Mucosa of descending colon (tissue), 3 donors: ENCODE measurements around the gene RAB4A. TPM values are rescaled to one million over a fixed set of nuclear protein-coding genes. Genes with fewer than 3 reads are reported as not detected.

Experiments used
- ATAC-seq: fragments of 200-7000 bp; cut with Tn5 transposase; one replicate; pipeline ENCODE4 v1.9.1; 2020; ENCODE audit warnings: mild to moderate bottlenecking, moderate library complexity
- DNase-seq, 3 donors: peaks; one replicate each; pipeline ENCODE4 v3.0.0-alpha.2; 2020
- H3K36me3 ChIP-seq: fragments of 200-600 bp; one replicate; pipeline ENCODE4 v1.8.0; 2021; ENCODE audit warnings: low read depth, mild to moderate bottlenecking
- H3K4me1 ChIP-seq: fragments of 200-600 bp; one replicate; pipeline ENCODE4 v1.8.0; 2021; ENCODE audit warnings: low read depth, mild to moderate bottlenecking
- H3K4me3 ChIP-seq: fragments of 200-600 bp; one replicate; pipeline ENCODE4 v1.8.0; 2021; ENCODE audit warnings: mild to moderate bottlenecking
- H3K9me3 ChIP-seq: fragments of 200-600 bp; one replicate; pipeline ENCODE4 v1.8.0; 2021; ENCODE audit warnings: mild to moderate bottlenecking
- CTCF ChIP-seq: fragments of 200-600 bp; IDR thresholded peaks from one replicate; pipeline ENCODE4 v1.8.0; 2022; ENCODE audit warnings: antibody characterized with exemption, mild to moderate bottlenecking
- intact Hi-C, 2 donors: fragments of 100-400 bp; cut with DNase I in 1 of 2; cut with micrococcal nuclease in 1 of 2; formaldehyde crosslinking; loops; one replicate each; pipeline versions ENCODE4 v1.11.0 to v1.11.1; 2022; cut with DNase I, micrococcal nuclease
- total RNA-seq, 3 donors: library from RNA; stranded (reverse); fragmentation: NEBNext Ultra II Directional in 2 of 3; extraction: Animal tissue kit (Norgen Biotek cat#: 25700) in 2 of 3; gene quantifications; one replicate each; pipeline versions ENCODE4 v1.2.1 to v1.2.4, GENCODE V29; 2021 to 2023
- donor health status: DM: no; HTN: no; CAD: no; lungs with moderate emphysema.
- donor health status: DM: no; HTN: no; CAD: no.
- donor health status: DM: no; HTN: yes; CAD: no.

RAB4A gene
- total RNA-seq, 3 donors from 2014 or later, result 84.3 to 94.6 (median 88.0) TPM

GRCh38 chr1:229266832-229267500, 3.9 kb upstream of the RAB4A start:
- intact Hi-C loops, result loop anchor here in 1 of 2 donors (10.0 kb wide), 1 partner anchor 218 kb away; no protein-coding TSS in a partner anchor
- ATAC-seq, result no peak

DNA sequence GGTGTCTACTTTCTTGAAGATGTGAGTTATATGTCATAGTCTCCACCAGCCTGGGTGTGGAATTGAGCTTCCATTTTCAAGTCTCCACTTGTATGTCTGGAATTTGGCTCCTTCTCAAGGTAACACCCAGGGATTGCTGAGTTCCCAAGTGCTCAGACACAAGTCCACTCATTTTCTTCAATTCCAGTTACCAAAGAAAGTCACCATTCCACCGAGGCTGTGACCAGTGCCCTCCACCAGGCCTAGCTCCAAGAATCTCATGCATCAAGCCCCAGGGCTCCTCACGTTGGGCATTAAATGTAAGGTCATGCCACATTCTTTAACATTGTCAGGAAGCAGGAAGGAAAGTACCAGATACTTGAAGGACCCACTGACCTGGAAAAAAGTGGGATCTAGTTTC, 2.4 kb upstream of the RAB4A start:
- Histone ChIP-seq H3K4me3 (no peak overlapping the region), H3K36me3 (no peaks in the 10 kb centered on the region), H3K4me1 (peaks cover 16% of the 10 kb centered on the region), H3K9me3 (no peaks in the 10 kb centered on the region)
- no peak for TF ChIP-seq CTCF
- DNase-seq (no peak), ATAC-seq (no peak)
- intact Hi-C loops, result loop anchor here in 1 of 2 donors (10.0 kb wide), 1 partner anchor 216 kb away; no protein-coding TSS in a partner anchor

More at GRCh38 chr1:229266832-229267500, 3.9 kb upstream of the RAB4A start:
- Histone ChIP-seq H3K9me3 (no peaks in the 10 kb centered on the region), H3K36me3 (no peaks in the 10 kb centered on the region), H3K4me3 (no peak overlapping the region), H3K4me1 (peaks cover under 1% of the 10 kb centered on the region)
- TF ChIP-seq CTCF, result no peak
- DNase-seq, result no peak

GRCh38 chr1:229271448-229272159, 693 bp downstream of the RAB4A start:
- peak overlapping the region; percentile 75 for H3K4me3 ChIP-seq
- peak in 1 of 3 donors; percentile 51 for DNase-seq
- peak; percentile 29 for ATAC-seq
- no peak for TF ChIP-seq CTCF
- intact Hi-C loops, result no loop called here
- H3K9me3 ChIP-seq, result no peaks in the 10 kb centered on the region
- no peaks in the 10 kb centered on the region for H3K36me3 ChIP-seq
- peaks cover 34% of the 10 kb centered on the region for H3K4me1 ChIP-seq

- TF ChIP-seq CTCF, result no peak
- H3K36me3 ChIP-seq, result no peaks in the 10 kb centered on the region
- intact Hi-C loops, result no loop called here
- H3K9me3 ChIP-seq, result no peaks in the 10 kb centered on the region
- no peak overlapping the region for H3K4me3 ChIP-seq
- H3K4me1 ChIP-seq, result peaks cover 39% of the 10 kb centered on the region
- DNase-seq, result peak in 1 of 3 donors; percentile 21
- ATAC-seq, result no peak
Measured at GRCh38 chr1:229272164-229273158, 1.6 kb downstream of the RAB4A start.

- Histone ChIP-seq H3K36me3 (no peaks in the 10 kb centered on the region), H3K9me3 (no peaks in the 10 kb centered on the region), H3K4me1 (peaks cover 43% of the 10 kb centered on the region), H3K4me3 (no peak overlapping the region)
- intact Hi-C loops, result no loop called here
- DNase-seq (peak in 1 of 3 donors; percentile 55), ATAC-seq (peak; percentile 64)
- TF ChIP-seq CTCF, result no peak
Measured at GRCh38 chr1:229273507-229274232, 2.8 kb downstream of the RAB4A start.
